ENCODE measurements around the gene ZNF317. TPM values are rescaled to one million over a fixed set of nuclear protein-coding genes. Genes with fewer than 3 reads are reported as not detected.

Gene ZNF317
- total and polyA plus RNA-seq, 5 donors = 12.7 to 17.6 (median 14.8) TPM

- DNase-seq (no peak), ATAC-seq (no peak)
- Histone ChIP-seq H3K4me3 (ENCODE audit: low read length) (no peak overlapping the region), H3K9me3 (ENCODE audit: control insufficient read depth, low read length) (no peaks in the 10 kb centered on the region), H3K27ac (ENCODE audit: low read length) (no peak overlapping the region), H3K4me1 (ENCODE audit: control insufficient read depth, insufficient read depth, low read length) (no peaks in the 10 kb centered on the region), H3K27me3 (ENCODE audit: control insufficient read depth, insufficient read depth) (no peaks in the 10 kb centered on the region)
- WGBS = 99% methylated on average over 5 of the region's 5 CpGs
- intact Hi-C loops (cut with DNase I) = no loop called here
Observed at GRCh38 chr19:9144920-9145319, 4.7 kb downstream of the ZNF317 start.

DNA sequence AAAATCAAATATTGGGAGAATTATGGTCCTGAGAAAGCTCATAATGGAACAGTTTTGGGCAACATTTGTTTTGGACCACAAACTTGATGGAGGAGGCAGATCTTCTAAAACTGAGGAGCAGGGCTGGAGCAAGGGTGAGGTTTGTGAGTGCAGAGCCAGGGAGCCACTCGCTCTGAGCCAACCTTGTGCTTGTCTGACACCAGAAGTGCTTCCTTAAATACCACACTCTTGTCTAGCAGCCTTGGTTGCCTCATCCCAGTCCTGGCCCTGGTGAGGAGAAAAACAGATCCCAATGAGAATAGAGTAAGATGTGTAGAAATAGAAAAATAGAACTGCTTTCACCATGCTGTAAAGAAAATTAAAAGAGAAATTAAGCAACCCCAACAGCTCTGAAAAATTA is 6.7 kb downstream of the ZNF317 start:
- Histone ChIP-seq H3K4me1 (ENCODE audit: control insufficient read depth, insufficient read depth, low read length) (no peaks in the 10 kb centered on the region), H3K27ac (ENCODE audit: low read length) (no peak overlapping the region), H3K4me3 (ENCODE audit: low read length) (no peak overlapping the region), H3K27me3 (ENCODE audit: control insufficient read depth, insufficient read depth) (no peaks in the 10 kb centered on the region), H3K9me3 (ENCODE audit: control insufficient read depth, low read length) (no peaks in the 10 kb centered on the region)
- no peak for DNase-seq
- 93% methylated on average over 1 of the region's 1 CpG for WGBS
- ATAC-seq = no peak
- intact Hi-C loops (cut with DNase I) = no loop called here

GRCh38 chr19:9148697-9149096 is 8.5 kb downstream of the ZNF317 start:
- no peak for DNase-seq
- H3K27me3 ChIP-seq (ENCODE audit: control insufficient read depth, insufficient read depth) = no peaks in the 10 kb centered on the region
- H3K27ac ChIP-seq (ENCODE audit: low read length) = no peak overlapping the region
- intact Hi-C loops (cut with DNase I) = no loop called here
- no peak for ATAC-seq
- H3K4me1 ChIP-seq (ENCODE audit: control insufficient read depth, insufficient read depth, low read length) = no peaks in the 10 kb centered on the region
- no peak overlapping the region for H3K4me3 ChIP-seq (ENCODE audit: low read length)
- no peaks in the 10 kb centered on the region for H3K9me3 ChIP-seq (ENCODE audit: control insufficient read depth, low read length)
- 97% methylated on average over 3 of the region's 3 CpGs for WGBS

DNA sequence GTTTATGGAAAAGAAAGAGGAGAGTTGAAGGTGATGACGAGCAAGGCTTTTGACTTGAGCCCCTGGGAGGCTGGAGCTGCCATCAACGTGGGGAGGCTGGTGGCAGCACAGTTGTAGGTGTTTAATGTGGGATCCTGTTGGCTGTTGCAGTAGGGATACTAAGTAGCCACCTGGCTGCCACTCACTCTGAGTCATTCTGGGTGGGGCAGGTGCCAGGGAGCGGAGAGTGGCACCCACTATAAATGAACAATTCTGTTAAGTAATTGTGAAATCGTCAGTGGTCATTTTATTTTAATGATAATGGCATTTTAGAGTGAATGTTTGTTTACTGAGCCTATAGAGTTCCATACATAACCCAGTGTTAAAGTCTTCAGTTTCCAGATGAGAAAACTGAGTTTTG is 9.8 kb downstream of the ZNF317 start:
- no peak overlapping the region for H3K27ac ChIP-seq (ENCODE audit: low read length)
- intact Hi-C loops (cut with DNase I) = no loop called here
- no peaks in the 10 kb centered on the region for H3K9me3 ChIP-seq (ENCODE audit: control insufficient read depth, low read length)
- no peaks in the 10 kb centered on the region for H3K4me1 ChIP-seq (ENCODE audit: control insufficient read depth, insufficient read depth, low read length)
- 94% methylated on average over 4 of the region's 4 CpGs for WGBS
- peak in 1 of 2 donors; percentile 38 for ATAC-seq
- DNase-seq = no peak
- no peaks in the 10 kb centered on the region for H3K27me3 ChIP-seq (ENCODE audit: control insufficient read depth, insufficient read depth)
- no peak overlapping the region for H3K4me3 ChIP-seq (ENCODE audit: low read length)

DNA sequence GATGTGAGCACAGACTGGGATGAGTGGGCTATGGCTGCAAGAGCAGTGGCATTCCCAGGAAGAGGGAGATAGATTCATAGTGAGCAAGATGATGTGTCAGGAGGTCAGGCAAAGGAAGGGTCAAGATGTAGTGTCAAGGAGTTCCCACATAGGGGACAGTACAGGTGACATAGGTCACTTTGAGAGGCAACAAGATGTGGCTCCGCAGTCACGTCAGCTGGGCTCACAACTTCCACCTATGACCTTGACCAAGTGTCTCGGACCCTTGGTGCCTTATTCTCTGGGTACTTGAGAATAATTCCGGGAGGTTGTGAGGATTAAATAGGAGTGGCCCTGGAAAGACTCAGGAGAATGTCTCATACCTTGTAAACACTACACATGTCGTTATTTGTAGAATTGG is 10.5 kb downstream of the ZNF317 start:
- Histone ChIP-seq H3K27me3 (ENCODE audit: control insufficient read depth, insufficient read depth) (no peaks in the 10 kb centered on the region), H3K4me1 (ENCODE audit: control insufficient read depth, insufficient read depth, low read length) (no peaks in the 10 kb centered on the region), H3K4me3 (ENCODE audit: low read length) (no peak overlapping the region), H3K9me3 (ENCODE audit: control insufficient read depth, low read length) (no peaks in the 10 kb centered on the region), H3K27ac (ENCODE audit: low read length) (no peak overlapping the region)
- 97% methylated on average over 5 of the region's 5 CpGs for WGBS
- intact Hi-C loops (cut with DNase I) = no loop called here
- no peak for ATAC-seq
- no peak for DNase-seq

DNA sequence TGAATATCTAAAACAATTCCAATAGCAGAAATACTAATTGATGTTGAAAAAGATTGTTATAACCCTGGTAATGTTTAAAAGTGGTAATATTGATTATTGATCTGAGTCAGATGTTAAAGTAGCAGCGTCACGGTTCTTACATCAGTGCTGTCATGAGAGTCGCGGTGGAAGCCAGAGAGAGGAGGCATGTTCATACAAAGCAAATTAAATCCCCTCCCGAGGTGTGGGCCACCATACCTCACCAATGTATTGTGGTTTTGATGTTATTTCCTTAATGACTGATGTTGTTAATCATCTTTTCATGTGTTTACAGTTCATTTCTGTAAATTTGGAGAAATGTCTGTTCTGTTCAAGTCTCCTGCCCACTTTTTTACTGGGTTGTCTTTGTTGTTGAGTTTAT is 11.2 kb downstream of the ZNF317 start:
- 97% methylated on average over 5 of the region's 5 CpGs for WGBS
- DNase-seq = no peak

DNA sequence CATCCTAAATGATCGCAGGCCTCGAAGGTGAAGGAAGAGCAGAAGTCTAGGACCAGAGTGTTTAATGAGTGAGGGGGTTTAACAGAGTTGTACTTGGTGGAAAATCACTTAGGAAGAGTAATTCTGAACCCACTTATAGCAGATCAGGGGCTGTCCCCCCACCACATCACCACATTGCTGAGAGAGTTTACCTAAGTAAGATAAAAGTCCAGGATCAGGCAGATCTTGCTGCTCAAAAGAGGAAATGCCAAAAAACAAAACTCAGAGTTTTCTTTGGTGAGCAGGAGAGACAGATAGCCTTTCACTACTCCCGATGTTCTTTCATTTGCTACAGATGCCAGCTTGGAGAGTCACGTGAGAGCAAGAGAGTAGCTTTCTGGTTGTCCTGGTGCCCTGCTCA is 15.4 kb downstream of the ZNF317 start:
- no peak for ATAC-seq
- Histone ChIP-seq H3K9me3 (ENCODE audit: control insufficient read depth, low read length) (no peaks in the 10 kb centered on the region), H3K4me3 (ENCODE audit: low read length) (no peak overlapping the region), H3K27ac (ENCODE audit: low read length) (no peak overlapping the region), H3K4me1 (ENCODE audit: control insufficient read depth, insufficient read depth, low read length) (no peaks in the 10 kb centered on the region), H3K27me3 (ENCODE audit: control insufficient read depth, insufficient read depth) (no peaks in the 10 kb centered on the region)
- no peak for DNase-seq
- 98% methylated on average over 4 of the region's 4 CpGs for WGBS
- intact Hi-C loops (cut with DNase I) = no loop called here

More for the DNA sequence above, 11.2 kb downstream of the ZNF317 start:
- Histone ChIP-seq H3K4me3 (ENCODE audit: low read length) (no peak overlapping the region), H3K27ac (ENCODE audit: low read length) (no peak overlapping the region), H3K27me3 (ENCODE audit: control insufficient read depth, insufficient read depth) (no peaks in the 10 kb centered on the region), H3K9me3 (ENCODE audit: control insufficient read depth, low read length) (no peaks in the 10 kb centered on the region), H3K4me1 (ENCODE audit: control insufficient read depth, insufficient read depth, low read length) (no peaks in the 10 kb centered on the region)
- intact Hi-C loops (cut with DNase I) = no loop called here
- ATAC-seq = no peak

DNA sequence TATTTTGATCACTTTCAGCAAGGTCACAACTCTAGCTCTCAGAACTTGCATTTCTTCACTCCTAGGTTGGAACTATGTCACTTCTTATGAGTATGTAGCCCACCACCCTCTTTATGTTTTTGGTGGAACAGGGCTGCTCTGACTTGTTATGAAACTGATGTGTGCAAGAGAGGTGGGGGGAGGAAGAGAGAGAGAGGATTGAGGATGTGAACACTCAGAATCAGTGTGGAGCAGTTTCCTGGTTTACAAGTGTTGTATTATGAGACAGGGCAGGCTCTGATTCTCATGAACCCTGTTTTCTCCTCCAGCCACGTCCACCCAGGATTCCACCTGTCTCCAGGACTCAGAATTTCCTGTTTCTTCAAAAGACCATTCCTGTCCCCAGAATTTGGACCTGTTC is 16.1 kb downstream of the ZNF317 start:
- WGBS = 84% methylated on average over 1 of the region's 1 CpG
- no peak overlapping the region for H3K4me3 ChIP-seq (ENCODE audit: low read length)
- ATAC-seq (no peak), DNase-seq (no peak)
- no peak overlapping the region for H3K27ac ChIP-seq (ENCODE audit: low read length)
- intact Hi-C loops (cut with DNase I) = no loop called here
- no peaks in the 10 kb centered on the region for H3K9me3 ChIP-seq (ENCODE audit: control insufficient read depth, low read length)
- no peaks in the 10 kb centered on the region for H3K27me3 ChIP-seq (ENCODE audit: control insufficient read depth, insufficient read depth)
- no peaks in the 10 kb centered on the region for H3K4me1 ChIP-seq (ENCODE audit: control insufficient read depth, insufficient read depth, low read length)

GRCh38 chr19:9159891-9160290 is 19.7 kb downstream of the ZNF317 start:
- no peaks in the 10 kb centered on the region for H3K9me3 ChIP-seq (ENCODE audit: control insufficient read depth, low read length)
- WGBS = 98% methylated on average over 13 of the region's 13 CpGs
- no peak overlapping the region for H3K27ac ChIP-seq (ENCODE audit: low read length)
- H3K4me3 ChIP-seq (ENCODE audit: low read length) = no peak overlapping the region
- no peak for ATAC-seq
- no peaks in the 10 kb centered on the region for H3K4me1 ChIP-seq (ENCODE audit: control insufficient read depth, insufficient read depth, low read length)
- intact Hi-C loops (cut with DNase I) = no loop called here
- DNase-seq = no peak
- H3K27me3 ChIP-seq (ENCODE audit: control insufficient read depth, insufficient read depth) = no peaks in the 10 kb centered on the region

GRCh38 chr19:9161427-9161826 is 21.2 kb downstream of the ZNF317 start:
- intact Hi-C loops (cut with DNase I) = no loop called here
- Histone ChIP-seq H3K4me3 (ENCODE audit: low read length) (no peak overlapping the region), H3K4me1 (ENCODE audit: control insufficient read depth, insufficient read depth, low read length) (no peaks in the 10 kb centered on the region), H3K27me3 (ENCODE audit: control insufficient read depth, insufficient read depth) (no peaks in the 10 kb centered on the region), H3K27ac (ENCODE audit: low read length) (no peak overlapping the region), H3K9me3 (ENCODE audit: control insufficient read depth, low read length) (no peaks in the 10 kb centered on the region)
- 98% methylated on average over 12 of the region's 12 CpGs for WGBS
- no peak for ATAC-seq
- no peak for DNase-seq

DNA sequence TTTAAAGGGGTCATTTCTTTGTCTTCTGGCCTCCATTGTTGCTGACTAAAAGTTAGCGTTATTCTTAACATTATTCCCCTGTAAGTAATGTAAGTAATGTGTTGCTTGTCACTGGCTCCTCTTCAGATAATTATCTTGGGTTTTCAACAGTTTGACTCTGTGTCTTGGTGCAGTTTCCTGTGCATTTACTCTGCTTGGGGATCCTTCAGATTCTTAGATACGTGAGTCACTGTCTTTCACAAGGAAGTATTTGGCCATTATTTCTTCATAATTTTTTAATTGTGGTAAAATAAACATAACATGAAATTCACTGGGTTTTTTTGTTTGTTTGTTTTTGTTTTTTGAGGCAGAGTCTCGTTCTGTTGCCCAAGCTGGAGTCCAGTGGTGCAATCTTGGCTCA is 25.1 kb downstream of the ZNF317 start:
- Histone ChIP-seq H3K27me3 (ENCODE audit: control insufficient read depth, insufficient read depth) (no peaks in the 10 kb centered on the region), H3K9me3 (ENCODE audit: control insufficient read depth, low read length) (no peaks in the 10 kb centered on the region), H3K4me1 (ENCODE audit: control insufficient read depth, insufficient read depth, low read length) (no peaks in the 10 kb centered on the region), H3K4me3 (ENCODE audit: low read length) (no peak overlapping the region), H3K27ac (ENCODE audit: low read length) (no peak overlapping the region)
- WGBS = 94% methylated on average over 3 of the region's 3 CpGs
- intact Hi-C loops (cut with DNase I) = no loop called here
- DNase-seq (no peak), ATAC-seq (no peak)

GRCh38 chr19:9166846-9167245 is 26.6 kb downstream of the ZNF317 start:
- Histone ChIP-seq H3K9me3 (ENCODE audit: control insufficient read depth, low read length) (no peaks in the 10 kb centered on the region), H3K27ac (ENCODE audit: low read length) (no peak overlapping the region), H3K4me1 (ENCODE audit: control insufficient read depth, insufficient read depth, low read length) (peaks cover 2% of the 10 kb centered on the region), H3K4me3 (ENCODE audit: low read length) (no peak overlapping the region), H3K27me3 (ENCODE audit: control insufficient read depth, insufficient read depth) (no peaks in the 10 kb centered on the region)
- ATAC-seq (no peak), DNase-seq (no peak)
- intact Hi-C loops (cut with DNase I) = no loop called here
- 92% methylated on average over 4 of the region's 4 CpGs for WGBS
